Inflammatory macrophage treated with lipopolysaccharide for 1 hour (primary cell): ENCODE results near the gene FGF22.

Experiments used
- DNase-seq, 2 donors: peaks; one replicate each; pipeline ENCODE4 v3.0.0-alpha.2; 2020 to 2022

Gene FGF22

DNA sequence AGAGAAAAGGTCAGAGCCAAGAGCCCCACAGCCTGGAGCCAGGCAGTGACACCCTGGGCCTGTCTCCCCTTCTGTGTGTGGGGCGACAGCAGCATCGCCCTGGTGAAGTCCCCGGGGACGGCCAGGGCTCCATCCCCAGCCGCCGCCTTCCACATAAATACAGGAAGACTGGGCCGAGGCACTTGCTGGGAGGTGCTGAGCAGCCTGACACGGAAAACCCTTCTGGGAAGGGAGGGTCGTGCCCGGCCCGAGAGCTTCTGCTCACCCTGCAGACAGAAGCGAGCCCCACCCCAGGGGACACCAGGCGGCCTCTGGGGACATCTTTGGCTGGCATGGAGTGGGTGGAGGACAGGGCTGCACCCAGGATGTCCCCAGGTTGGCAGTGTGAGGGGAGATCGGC is 5.1 kb downstream of the FGF22 start:
- no peak for DNase-seq

DNA sequence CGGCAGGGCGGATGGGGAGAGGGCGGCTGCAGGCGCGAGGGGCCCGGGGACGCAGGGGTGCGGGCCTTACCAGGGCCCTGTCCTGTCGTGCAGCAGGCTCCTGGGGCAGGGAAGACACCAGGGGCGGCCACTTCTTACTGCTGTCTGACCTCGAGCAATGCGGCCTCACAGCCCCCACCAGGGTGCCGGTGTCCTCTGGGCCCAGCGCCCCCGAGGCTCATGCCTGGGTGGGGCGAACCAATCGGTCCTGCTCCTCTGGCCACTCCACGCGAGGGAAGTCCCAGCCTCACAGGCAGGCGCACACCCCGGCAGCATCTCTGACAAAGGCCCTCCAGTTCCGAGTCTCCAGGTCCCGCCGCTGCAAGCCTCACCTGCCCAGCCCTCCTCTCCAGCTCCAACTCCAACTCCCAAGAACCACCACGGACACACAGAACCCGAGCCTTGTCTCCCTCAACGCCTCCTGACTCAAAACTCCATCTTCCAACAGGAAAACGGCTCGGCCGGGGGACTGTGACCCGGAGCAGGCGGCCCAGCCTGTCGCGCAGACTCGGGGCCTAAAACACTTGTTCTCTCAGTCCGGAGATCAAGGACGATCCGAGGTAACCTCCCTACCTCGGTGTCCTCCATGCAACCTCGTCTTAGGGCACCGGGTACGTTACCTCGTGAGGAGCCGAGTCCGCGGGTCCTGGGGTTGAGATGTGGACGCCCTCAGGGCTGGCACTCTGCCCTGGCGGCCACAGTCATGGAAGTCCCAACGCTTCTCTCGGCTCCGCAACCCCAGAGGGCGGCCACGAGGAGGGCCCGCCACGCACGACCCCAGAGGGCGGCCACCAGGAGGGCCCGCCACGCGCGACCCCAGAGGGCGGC is 6.5 kb downstream of the FGF22 start:
- DNase-seq, result no peak

DNA sequence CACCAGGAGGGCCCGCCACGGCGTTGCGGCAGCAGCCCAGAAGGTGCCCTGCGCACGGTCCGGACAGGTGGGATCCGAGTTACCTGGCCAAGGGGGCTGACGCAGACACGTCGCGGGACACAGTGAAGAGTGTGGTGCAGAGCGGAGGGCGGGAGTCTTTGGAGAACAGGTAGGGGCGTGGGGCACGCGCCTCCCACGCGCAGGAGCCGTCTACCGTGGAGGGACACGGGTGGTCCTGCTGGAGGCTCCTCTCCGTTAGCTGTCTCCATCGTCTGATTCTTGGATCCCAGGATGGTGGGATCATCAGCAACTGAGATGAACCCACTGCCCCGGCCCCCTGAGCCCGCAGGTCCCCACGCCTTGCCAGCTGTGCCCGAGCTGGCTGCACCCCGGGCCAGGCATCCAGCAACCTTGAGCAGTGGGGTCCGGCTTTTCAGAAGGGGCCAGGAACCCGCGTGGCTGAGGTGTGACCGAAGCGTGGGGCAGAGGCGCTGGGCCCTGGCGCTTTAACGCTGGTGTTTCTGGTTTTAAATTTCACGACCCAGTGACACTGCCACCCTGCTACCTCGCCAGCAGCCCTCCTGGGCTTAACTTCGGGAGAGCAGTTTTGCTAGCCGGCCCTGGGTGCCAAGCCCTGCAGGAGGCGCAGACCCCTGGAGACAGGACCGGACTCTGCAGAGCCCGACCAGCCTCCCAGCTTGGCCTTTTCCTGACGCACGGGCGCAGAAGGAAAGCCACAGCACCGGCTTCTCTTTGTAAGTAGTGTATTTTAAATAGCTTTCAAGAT is 7.3 kb downstream of the FGF22 start:
- DNase-seq, result no peak

DNA sequence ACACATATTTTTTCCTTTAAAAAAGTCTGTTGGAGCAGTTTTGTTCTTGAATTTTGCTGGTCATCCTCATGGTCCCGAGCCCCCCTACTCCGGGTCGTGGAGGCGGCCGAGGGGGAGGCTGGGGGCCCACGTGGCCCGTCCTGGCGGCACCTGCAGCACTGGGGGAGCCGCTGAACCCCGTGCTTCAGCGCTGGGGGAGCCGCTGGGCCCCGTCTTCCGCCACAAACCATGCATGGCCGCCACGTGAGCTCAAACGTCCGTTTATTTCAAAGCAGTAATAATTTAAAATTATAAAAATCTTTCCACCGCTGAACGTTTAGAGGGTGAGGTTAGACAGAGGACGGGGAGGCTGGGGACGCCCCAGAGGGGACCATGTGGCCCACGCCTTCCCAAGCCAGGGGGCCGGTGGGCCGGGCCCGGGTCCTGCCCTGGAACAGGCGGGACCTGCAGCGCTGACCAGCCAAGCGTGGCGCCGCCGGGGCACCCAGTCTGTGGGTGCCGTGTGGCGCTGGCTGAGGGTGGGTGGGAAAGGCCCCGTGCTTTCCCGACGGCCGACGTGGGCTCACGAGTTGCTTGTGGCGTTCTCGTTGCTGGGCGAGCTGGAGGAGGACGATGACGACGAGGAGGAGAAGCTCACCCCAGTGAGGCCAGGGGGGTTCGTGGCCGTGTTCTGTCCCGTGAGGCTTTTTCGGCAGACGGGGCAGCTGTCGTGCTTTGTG is 8.0 kb downstream of the FGF22 start:
- no peak for DNase-seq

GRCh38 chr19:648305-648704 is 8.6 kb downstream of the FGF22 start:
- DNase-seq, result no peak

- DNase-seq, result no peak
Observed at GRCh38 chr19:648904-649801, 9.5 kb downstream of the FGF22 start.

GRCh38 chr19:650121-650520 is 10.4 kb downstream of the FGF22 start:
- no peak for DNase-seq

DNA sequence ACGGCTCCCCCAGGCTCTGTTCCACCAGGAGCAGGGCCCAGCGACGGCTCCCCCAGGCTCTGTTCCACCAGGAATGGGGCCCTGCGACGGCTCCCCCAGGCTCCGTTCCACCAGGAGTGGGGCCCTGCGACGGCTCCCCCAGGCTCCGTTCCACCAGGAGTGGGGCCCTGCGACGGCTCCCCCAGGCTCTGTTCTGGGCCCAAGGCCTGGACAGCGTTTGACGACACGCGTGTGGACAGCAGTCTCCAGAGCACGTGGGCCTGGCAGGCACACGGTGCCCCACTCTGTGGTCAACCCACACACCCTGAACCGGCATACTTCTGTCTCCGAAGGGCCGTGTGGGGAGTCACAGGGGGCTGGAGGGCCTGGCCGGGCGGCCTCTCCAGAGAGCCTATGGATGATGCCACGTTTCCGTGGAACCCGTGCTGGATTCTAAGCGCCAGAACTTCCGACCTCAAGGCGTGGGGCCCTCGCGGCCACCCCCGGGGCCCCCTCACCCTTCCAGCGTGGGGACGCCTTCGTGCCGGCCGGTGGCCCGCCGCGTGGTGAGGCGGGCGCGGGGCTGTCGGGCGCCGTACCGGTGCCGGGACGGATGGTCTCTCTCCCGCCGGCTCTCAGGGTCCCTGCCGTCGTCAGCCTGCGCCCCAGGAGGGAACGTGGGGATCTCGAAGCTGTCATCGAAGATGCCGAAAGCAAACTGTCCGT is 11.6 kb downstream of the FGF22 start:
- DNase-seq, result no peak

DNA sequence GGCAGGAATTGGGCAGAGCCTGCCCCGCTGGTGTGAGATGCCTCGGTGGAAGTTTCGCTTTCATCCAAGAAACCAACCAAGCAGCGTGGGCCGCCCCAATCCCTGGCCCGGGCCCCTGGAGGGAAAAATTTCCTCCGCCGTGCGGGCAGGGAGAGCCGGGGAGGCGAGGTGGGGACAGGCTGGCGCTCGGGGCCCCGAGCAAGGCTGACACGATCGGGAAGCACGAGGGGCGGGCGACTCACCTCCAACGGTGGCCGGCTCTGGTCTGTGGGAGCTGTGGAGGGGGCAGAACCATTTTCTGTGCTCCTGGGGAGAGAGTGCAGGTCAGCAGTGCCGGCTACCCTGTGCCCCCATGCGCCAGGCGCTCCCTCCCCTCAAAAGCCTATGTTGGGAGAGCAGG is 12.3 kb downstream of the FGF22 start:
- no peak for DNase-seq

GRCh38 chr19:652467-653389 is 13.0 kb downstream of the FGF22 start:
- DNase-seq, result no peak

GRCh38 chr19:653425-653824 is 13.7 kb downstream of the FGF22 start:
- no peak for DNase-seq

GRCh38 chr19:655691-656090 is 16.0 kb downstream of the FGF22 start:
- DNase-seq, result no peak

DNA sequence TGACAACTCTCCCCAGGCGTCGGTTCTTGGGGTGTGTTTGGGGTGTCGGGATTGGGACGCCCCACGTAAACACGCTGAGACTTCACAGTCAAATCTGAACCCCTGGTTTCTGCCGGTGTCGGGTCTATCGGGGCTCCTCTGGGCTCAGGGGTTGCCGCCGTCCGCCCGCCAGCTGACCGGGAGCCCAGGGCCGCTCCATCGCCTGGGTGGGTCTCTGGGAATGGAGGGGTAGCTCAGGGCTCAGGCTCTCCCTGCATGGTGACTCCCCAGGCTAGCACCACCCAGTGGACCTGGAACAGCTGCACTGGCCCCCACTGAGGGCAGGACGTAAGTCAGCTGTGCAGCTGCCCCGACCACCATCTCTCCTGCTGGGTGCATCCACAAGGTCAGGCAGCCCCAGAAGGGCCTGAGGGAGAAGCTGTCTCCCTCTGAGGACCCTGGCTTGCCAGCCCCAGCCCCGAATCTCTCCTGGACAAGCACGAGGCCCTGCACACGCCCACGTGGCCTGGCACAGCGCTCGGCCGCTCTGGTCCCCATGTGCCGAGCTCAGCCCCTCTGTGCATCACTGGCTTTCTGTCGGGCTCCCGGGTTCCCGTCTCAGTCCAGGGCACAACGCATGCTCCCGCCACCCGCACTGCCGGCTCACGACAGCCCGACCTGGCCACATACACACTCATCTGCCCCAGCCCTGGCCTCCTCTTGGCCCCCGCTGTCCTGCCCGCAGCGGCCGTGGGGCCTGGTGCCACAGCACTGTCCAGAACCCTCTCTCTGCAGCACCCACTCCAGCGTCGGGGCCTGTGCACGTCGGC is 17.3 kb downstream of the FGF22 start:
- no peak for DNase-seq

DNA sequence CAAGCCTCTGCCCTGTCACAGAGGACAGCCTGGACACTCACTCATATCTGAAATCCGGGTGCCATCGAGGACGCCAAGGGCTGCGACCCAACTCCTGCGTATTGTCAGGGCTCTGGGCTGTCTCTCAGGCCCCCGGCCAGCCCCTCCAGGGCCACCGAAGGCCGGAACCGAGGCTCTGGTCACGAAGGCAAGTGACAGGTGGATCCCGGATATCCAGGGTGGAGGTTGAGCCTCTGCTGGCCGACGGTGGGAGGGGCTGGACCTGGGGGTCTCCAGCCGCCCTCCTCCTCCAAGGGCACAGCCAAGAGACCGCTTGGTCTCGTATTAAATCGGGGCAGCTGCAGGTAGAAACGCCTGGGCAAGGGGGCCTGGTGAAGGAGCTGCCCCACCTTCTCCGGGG is 17.9 kb downstream of the FGF22 start:
- no peak for DNase-seq

GRCh38 chr19:658059-658839 is 18.6 kb downstream of the FGF22 start:
- DNase-seq, result no peak

- peak in 1 of 2 donors; percentile 44 for DNase-seq
Observed at GRCh38 chr19:658916-659839, 19.5 kb downstream of the FGF22 start.

DNA sequence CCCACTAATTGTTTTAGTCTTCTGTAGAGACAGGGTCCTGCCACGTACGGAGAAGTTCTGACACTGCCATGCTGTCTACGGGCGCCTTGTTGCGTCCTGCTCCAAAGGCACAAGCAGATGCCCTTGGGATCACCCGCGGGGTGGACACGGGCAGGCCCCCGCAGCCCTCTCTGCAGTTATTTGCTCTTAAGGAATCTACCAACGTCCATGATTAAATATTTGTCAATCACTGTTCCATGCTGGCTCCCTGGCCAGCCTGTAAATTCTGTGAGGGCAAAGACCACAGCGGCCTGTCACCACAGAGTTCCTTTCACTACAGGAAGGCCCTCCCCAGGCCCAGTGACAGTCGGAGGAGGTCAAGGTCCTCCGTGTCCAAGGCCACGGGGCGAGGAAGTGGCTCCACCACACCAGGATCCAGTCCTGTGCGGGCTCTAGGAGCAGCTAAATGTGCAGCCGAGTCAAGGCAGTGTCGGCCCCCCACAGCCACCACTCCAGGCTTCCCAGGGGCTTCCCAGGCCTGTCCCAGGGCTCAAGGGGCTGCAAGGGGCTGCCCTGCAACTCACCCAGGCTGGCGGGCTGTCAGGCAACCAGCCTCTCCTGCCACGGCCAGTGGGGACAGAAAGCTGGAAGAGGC is 21.2 kb downstream of the FGF22 start:
- no peak for DNase-seq
